ENCODE data around the gene TM9SF1. TPM values are rescaled to one million over a fixed set of nuclear protein-coding genes. Genes with fewer than 3 reads are reported as not detected.
A peak's percentile ranks its signal among the peaks of the same experiment; 100 is the strongest.

Gene TM9SF1
- total and polyA plus RNA-seq, 2 of the 13 experiments (the other 11 are each of a cell fraction or from before 2014, with no cell fraction given), result 83.2 to 110 TPM

DNA sequence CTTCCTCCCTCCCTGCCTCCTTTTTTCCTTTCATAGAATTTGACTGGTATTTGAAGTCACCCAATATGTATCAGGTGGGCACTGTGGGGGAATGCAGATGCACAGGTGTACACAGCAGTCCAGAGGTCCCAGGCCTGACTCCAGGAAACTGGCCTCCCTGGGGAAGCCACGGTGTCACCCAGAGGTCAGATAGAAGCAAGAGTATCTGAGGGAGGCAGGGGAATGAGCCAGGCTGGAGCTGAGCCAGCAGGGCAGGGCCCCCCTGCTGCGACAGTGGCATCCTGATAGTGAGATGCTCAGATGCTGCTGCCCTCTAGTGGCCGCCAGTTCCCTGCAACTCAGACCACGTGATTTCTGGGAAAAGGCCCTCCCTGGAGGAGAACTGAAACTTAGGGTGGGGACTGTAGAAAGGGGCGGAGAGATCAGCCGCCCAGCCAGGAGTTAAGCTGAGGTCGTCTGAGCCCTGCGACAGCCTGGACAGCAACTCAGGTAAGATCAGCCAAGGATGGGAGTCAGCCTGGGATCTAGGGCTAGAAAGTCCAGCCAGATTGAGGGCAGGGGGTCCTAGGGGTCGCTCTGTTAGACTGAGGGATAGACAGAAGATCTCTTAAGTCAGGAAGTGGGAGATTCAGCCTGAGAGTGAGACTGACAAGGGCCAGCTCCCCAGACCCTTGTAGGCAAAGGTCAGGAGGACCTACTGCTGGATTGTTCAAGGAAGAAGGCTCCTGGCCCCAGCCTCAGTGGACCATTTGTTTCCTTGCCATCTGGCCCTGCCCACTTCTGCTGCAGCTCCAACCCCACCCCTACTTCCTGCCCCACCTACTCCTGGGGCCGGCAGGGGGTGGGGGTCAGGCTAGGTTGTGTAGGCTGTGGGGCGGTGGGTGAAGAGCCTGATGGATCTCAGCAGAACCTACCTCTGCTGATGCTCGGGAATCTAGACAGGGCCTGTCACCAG, 34.1 kb downstream of the TM9SF1 start, which contains the start of gene IRF9 (continued):
- TF ChIP-seq, protein P1, sequence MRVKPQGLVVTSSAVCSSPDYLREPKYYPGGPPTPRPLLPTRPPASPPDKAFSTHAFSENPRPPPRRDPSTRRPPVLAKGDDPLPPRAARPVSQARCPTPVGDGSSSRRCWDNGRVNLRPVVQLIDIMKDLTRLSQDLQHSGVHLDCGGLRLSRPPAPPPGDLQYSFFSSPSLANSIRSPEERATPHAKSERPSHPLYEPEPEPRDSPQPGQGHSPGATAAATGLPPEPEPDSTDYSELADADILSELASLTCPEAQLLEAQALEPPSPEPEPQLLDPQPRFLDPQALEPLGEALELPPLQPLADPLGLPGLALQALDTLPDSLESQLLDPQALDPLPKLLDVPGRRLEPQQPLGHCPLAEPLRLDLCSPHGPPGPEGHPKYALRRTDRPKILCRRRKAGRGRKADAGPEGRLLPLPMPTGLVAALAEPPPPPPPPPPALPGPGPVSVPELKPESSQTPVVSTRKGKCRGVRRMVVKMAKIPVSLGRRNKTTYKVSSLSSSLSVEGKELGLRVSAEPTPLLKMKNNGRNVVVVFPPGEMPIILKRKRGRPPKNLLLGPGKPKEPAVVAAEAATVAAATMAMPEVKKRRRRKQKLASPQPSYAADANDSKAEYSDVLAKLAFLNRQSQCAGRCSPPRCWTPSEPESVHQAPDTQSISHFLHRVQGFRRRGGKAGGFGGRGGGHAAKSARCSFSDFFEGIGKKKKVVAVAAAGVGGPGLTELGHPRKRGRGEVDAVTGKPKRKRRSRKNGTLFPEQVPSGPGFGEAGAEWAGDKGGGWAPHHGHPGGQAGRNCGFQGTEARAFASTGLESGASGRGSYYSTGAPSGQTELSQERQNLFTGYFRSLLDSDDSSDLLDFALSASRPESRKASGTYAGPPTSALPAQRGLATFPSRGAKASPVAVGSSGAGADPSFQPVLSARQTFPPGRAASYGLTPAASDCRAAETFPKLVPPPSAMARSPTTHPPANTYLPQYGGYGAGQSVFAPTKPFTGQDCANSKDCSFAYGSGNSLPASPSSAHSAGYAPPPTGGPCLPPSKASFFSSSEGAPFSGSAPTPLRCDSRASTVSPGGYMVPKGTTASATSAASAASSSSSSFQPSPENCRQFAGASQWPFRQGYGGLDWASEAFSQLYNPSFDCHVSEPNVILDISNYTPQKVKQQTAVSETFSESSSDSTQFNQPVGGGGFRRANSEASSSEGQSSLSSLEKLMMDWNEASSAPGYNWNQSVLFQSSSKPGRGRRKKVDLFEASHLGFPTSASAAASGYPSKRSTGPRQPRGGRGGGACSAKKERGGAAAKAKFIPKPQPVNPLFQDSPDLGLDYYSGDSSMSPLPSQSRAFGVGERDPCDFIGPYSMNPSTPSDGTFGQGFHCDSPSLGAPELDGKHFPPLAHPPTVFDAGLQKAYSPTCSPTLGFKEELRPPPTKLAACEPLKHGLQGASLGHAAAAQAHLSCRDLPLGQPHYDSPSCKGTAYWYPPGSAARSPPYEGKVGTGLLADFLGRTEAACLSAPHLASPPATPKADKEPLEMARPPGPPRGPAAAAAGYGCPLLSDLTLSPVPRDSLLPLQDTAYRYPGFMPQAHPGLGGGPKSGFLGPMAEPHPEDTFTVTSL (CRISPR knock-in tag; IDR thresholded peaks at IDR 0.05; ENCODE audit: borderline replicate concordance), result peak; percentile 82
- TF ChIP-seq, protein P2, sequence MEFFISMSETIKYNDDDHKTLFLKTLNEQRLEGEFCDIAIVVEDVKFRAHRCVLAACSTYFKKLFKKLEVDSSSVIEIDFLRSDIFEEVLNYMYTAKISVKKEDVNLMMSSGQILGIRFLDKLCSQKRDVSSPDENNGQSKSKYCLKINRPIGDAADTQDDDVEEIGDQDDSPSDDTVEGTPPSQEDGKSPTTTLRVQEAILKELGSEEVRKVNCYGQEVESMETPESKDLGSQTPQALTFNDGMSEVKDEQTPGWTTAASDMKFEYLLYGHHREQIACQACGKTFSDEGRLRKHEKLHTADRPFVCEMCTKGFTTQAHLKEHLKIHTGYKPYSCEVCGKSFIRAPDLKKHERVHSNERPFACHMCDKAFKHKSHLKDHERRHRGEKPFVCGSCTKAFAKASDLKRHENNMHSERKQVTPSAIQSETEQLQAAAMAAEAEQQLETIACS (CRISPR knock-in tag; IDR thresholded peaks at IDR 0.05), result no peak
- TF ChIP-seq RAD21 (CRISPR knock-in tag; IDR thresholded peaks at IDR 0.05) (peak; percentile 99), ZNF629 (CRISPR knock-in tag; conservative IDR thresholded peaks at IDR 0.05) (peak; percentile 54; the same call in 1 of the 2 replicates), PAWR (CRISPR knock-in tag; IDR thresholded peaks at IDR 0.05; ENCODE audit: borderline replicate concordance) (no peak; the same call in 1 of the 2 replicates), ZNF468 (CRISPR knock-in tag; IDR thresholded peaks at IDR 0.05) (no peak), ZFP41 (CRISPR knock-in tag; IDR thresholded peaks at IDR 0.05; ENCODE audit: borderline replicate concordance) (peak; percentile 80; the same call in 1 of the 2 replicates), ZNF460 (CRISPR knock-in tag; IDR thresholded peaks at IDR 0.05; ENCODE audit: borderline replicate concordance) (peak; percentile 70; the same call in 1 of the 2 replicates), RXRA (CRISPR knock-in tag; IDR thresholded peaks at IDR 0.05) (peak; percentile 98), ZNF563 (CRISPR knock-in tag; IDR thresholded peaks at IDR 0.05) (no peak; the same call in 1 of the 2 replicates), SMARCC2 (IDR thresholded peaks at IDR 0.05) (no peak), ZBTB21 (CRISPR knock-in tag; IDR thresholded peaks at IDR 0.05) (peak; percentile 83), BRCA1 (CRISPR knock-in tag; IDR thresholded peaks at IDR 0.05) (peak; percentile 95), RBM22 (optimal IDR thresholded peaks at IDR 0.05; ENCODE audit: low read length) (peak; percentile 99), SRSF9 (IDR thresholded peaks at IDR 0.05; ENCODE audit: borderline replicate concordance, insufficient read depth, low read depth, low read length, poor library complexity, severe bottlenecking) (no peak)
- TF ChIP-seq, protein P3, sequence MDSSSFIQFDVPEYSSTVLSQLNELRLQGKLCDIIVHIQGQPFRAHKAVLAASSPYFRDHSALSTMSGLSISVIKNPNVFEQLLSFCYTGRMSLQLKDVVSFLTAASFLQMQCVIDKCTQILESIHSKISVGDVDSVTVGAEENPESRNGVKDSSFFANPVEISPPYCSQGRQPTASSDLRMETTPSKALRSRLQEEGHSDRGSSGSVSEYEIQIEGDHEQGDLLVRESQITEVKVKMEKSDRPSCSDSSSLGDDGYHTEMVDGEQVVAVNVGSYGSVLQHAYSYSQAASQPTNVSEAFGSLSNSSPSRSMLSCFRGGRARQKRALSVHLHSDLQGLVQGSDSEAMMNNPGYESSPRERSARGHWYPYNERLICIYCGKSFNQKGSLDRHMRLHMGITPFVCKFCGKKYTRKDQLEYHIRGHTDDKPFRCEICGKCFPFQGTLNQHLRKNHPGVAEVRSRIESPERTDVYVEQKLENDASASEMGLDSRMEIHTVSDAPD (CRISPR knock-in tag; IDR thresholded peaks at IDR 0.05), result peak; percentile 69; the same call in 1 of the 2 replicates
- TF ChIP-seq, protein P4, sequence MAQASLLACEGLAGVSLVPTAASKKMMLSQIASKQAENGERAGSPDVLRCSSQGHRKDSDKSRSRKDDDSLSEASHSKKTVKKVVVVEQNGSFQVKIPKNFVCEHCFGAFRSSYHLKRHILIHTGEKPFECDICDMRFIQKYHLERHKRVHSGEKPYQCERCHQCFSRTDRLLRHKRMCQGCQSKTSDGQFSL (CRISPR knock-in tag; IDR thresholded peaks at IDR 0.05), result peak; percentile 81; the same call in 1 of the 2 replicates
